Midbrain (tissue), 1 donor: ENCODE data around the gene USP9X.
"Not testable (repeated sequence)": the region's sequence is repeated elsewhere in the genome, so short reads cannot be mapped to it uniquely, and the experiment has no call there.

Experiments
- DNase-seq: peaks from one replicate; lab custom pipeline; 2025; lab: John Stamatoyannopoulos, UW

USP9X gene

DNA sequence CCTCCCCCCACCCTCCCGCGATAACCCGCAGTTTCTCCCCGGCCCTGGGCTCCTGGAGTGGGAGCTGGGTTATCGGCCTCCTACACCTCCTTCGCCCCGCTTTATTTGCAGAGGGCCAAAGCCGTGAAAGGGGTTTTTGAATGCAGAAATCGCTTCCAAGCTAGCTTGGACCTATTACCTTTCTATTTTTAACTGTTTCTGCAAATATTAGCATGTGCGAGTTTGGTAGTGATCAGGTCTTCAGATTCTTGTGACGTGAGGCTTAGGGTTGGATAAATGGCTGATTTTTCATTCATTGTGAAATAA is 1.3 kb downstream of the USP9X start:
- no peak for DNase-seq

- no peak for DNase-seq
Observed at GRCh38 chrX:41087201-41087600, 2.0 kb downstream of the USP9X start.

GRCh38 chrX:41090568-41091238 is 5.5 kb downstream of the USP9X start:
- DNase-seq = no peak

GRCh38 chrX:41092776-41093175 is 7.5 kb downstream of the USP9X start:
- DNase-seq = no peak

DNA sequence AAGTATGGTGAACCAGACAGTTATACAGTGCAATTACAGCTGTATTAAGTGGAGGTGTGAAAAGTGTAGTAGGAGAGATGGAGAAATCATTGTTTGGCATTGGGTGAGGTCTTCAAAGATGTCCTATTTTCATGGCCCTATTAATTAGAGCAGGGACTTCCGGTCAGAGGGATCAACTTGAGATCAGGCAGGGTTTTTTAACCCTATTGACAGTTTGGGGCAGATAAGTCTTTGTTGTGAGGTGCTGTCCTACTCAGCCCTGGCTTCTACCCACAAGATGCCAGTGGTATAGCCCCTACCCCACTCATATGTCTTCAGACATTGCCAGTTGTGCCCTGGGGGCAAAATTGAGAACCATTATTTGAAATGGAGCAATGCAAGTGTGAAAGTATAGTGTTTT is 9.9 kb downstream of the USP9X start:
- DNase-seq = no peak

GRCh38 chrX:41095908-41096307 is 10.7 kb downstream of the USP9X start:
- no peak for DNase-seq

DNA sequence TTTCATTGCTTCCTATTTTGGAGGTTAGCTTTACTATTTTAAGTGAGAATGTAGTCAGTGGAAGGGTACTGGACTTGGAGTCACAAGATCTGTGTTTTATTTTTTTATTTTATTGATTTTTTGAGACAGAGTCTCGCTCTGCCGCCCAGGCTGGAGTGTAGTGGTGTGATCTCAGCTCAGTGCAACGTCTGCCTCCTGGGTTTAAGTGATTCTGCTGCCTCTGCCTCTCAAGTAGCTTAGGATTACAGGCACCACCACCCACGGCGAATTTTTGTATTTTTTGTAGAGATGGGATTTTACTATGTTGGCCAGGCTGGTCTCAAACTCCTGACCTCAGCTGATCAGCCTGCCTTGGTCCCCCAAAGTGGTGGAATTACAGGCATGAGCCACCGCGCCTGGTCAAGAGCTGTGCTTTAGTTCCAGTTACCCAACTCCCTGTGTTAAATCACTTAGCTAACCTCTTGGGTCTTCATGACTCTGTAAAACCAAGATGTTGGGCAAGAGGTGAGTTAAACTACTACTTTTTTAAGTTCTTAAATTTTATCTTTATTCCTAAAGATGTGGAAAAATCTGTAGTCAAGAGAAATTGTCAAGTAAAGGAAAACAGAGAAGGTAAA is 11.2 kb downstream of the USP9X start:
- DNase-seq = no peak

DNA sequence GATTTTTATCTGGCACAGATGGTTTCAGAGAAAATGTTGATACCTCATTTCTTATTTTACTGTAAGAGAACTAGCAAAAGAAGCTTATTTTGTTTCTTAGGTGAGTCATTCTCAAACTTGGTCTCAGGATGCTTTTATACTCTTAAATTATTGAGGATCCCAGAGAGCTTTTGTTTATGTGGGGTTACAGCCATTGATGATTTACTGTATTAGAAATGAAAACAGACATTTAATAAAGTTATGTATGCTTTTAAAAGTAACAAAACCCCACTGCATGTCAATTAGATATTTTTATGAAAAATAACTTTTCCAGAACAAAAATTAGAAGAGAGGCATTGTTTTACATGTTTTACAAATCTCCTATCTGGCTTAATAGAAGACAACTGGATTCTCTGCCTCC is 12.1 kb downstream of the USP9X start:
- no peak for DNase-seq

DNA sequence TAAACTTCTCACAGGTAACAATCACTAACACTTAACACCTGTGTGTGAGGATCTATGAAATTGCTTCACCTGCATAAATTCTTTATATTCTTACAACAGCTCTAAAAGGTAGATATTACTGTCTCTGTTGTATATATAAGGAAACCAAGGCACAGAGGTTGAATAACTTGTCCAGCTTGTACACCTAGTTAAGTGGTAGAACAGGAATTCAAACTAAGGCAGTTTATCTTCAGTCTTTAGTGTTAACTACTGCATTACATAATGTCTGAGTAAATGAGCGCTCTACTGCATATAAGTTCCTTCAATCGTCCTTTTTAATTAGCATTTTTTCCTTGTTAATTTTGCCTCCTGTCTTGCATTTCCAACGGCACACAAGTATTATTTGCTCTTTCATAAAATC is 15.0 kb downstream of the USP9X start:
- DNase-seq = no peak

DNA sequence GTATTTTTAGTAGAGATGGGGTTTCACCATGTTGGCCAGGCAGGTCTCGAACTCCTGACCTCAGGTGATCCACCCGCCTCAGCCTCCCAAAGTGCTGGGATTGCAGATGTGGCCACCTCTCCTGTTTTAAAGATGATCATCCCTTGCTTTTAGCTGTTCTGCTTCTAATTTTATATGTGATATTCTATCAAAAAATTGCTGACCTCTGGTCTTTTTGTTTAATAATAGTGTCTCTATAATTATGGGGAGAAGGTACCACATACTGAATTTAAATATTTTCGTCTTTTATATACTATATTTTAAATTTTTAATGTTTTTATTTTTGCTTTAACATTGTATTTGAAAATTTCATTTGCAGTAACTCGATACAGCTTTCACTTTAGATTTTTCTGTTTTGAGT is 15.6 kb downstream of the USP9X start:
- no peak for DNase-seq

- DNase-seq = no peak
Observed at GRCh38 chrX:41105005-41105404, 19.8 kb downstream of the USP9X start.

DNA sequence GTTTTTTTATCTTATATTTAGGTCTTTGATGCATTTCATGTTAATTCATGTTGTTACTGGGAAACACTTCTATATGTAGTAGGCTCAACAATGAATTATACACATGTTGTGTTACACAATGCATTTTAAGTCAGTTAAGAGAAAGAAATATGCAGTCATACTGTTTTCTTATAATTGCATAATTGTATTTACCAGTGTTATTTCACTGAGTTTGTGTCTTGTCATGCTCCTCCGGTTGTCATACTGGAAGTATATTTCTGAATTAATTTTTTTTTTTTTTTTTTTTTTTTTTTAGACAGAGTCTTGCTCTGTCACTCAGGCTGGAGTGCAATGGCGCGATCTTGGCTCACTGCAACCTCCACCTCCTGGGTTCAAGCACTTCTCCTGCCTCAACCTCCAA is 21.0 kb downstream of the USP9X start:
- not testable (repeated sequence) for DNase-seq

- no peak for DNase-seq
Observed at GRCh38 chrX:41108007-41108406, 22.8 kb downstream of the USP9X start.

DNA sequence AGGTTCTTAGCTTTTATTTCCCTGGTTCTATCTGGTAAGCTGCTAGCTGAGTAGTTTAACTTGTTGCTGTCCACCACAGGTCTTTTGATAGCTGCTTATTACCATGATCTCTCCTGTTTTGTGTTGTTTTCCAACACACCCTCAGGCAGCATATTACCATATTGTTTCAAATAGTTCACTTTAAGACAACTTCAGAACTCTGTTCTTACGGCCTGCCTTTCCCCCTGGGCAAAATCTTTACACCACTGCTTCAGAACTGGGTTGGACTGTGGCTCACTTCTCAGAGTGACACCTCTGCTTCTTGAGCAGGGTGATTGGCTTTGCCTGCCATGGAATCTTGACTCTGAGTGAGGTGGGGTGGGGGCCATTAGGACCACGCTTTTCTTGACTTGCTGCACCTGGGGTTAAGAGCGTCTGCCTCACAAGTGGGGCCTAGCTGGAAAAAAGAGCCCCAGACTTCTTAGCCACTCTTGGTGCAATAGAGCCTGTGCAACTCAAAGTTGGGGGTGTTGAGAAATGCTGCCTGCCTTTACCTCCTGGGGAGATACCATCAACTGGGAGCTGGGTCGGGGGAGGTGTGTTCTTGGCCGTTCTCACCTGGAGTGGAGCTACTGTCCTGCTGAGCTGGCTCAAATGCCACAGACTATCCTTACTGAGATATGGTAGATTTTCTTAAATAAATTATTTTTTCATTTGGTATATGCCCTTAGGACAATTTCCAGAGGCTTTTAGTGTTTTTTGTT is 23.4 kb downstream of the USP9X start:
- DNase-seq = no peak

- no peak for DNase-seq
Observed at GRCh38 chrX:41110801-41111625, 25.8 kb downstream of the USP9X start.

DNA sequence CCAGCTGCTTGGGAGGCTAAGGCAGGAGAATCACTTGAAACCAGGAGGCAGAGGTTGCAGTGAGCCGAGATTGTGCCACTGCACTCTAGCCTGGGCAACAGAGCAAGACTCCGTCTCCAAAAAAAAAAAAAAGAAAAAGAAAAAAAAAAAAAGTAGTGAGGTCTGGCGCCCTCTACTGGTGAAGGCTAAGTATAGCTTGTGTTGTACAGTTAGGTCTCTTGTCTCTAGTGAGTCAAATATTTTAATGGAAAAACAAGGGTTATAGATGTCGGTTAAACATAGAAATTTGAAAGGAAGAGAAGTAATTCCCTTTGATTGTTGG is 29.8 kb downstream of the USP9X start:
- peak; percentile 37 for DNase-seq

DNA sequence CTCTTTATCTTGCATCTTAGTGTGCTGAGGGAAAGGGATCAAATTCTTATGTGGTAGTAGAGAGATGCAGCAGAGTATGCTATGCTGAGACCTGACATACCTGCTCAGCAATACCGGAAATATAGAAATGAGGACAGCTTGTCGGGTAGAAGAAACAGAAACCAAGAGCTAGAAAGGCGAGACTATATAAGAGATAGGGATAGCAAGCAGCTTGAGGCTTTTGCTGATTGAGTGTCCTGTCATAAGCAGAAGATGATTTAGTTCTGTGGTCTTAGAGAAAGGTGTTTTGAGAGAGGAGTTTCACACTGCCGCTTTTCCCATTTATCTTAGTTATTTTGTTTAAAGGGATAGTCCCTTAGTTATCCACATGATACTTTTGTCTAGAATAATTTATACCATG is 31.7 kb downstream of the USP9X start:
- no peak for DNase-seq

DNA sequence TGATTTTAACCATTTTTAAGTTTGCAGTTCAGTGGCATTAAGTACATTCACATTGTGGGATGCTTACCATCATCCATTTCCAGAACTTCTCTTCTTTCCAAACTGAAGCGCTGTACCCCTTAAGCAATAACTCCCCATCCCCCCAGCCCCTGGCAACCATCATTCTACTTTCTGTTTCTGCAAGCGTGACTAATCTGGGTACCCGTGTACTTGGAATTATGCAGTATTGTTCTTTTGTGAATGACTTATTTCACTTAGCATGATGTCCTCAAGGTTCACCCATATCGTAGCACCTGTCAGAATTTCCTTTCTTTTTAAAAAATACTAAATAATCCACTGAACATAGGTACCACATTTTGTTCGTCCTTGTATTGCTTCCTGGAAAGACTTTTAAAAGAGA is 32.9 kb downstream of the USP9X start:
- DNase-seq = no peak

- DNase-seq = no peak
Observed at GRCh38 chrX:41119803-41120202, 34.6 kb downstream of the USP9X start.

DNA sequence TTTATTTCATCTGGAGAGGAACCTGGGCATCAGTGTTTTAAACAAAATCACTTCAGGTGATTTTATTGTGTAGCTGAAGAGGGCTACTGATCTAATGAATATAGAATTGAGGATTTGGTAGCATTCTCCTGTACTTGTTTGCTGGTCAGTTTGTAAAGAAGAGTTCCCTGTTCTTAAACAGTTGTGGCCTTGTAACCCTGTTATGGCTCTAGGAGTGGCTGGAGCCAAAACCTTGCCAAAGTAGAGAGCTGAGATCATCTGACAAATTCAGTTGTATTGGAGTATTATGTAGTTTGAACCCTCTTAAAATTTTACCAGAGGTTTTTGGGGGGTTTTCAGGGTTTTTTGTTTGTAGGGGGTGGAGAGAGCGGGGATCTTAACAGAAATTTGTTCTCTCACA is 36.5 kb downstream of the USP9X start:
- DNase-seq = no peak

DNA sequence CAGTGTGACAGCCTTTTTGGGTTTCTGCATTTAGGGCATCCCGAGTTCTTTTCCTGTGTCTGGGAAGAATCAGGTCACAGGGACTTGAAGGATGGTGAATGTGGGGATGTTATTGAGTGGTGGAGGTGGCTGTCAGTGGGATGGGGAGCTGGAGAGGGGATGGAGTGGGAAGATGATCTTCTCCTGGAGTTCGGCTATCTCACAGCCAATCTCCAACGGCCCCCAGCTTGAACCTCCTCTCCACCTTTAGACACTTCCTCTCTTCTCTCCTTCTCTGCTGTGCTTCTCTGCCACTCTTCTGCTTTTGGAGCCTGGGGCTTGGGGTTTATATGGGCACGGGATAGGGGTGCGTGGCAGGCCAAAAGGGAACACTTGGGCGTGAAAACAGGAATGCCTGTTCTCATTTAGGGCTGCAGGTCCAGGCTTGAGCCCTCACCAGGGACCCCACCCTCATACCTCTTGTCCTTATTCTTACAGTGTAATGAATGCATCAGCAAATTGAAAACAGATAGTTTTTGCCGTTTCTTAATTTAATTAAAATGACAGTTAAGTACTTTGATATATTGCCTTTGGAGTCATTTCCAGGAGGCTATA is 37.5 kb downstream of the USP9X start:
- no peak for DNase-seq

- DNase-seq = no peak
Observed at GRCh38 chrX:41127477-41128192, 42.4 kb downstream of the USP9X start.
